ENCODE data around the gene OR3A2. TPM values are rescaled to one million over a fixed set of nuclear protein-coding genes. Genes with fewer than 3 reads are reported as not detected.

The OR3A2 gene
- total and polyA plus RNA-seq, 10 of the 15 experiments (the other 5 are each of a cell fraction or from before 2014, with no cell fraction given): not detected

- H3K9me3 ChIP-seq (replicated peaks; ENCODE audit: control insufficient read depth, insufficient read depth, low read length): no peaks in the 10 kb centered on the region
- RAD21 ChIA-PET (ENCODE audit: unreplicated experiment): no interaction called here
- H3K36me3 ChIP-seq (ENCODE audit: control insufficient read depth in 2 of 2, insufficient read depth in 2 of 2, low read length in 1 of 2): no peaks in the 10 kb centered on the region
- H3K4me1 ChIP-seq (ENCODE audit: control insufficient read depth, insufficient read depth, low read length): no peaks in the 10 kb centered on the region
- H3K27me3 ChIP-seq (replicated peaks in 1 of 2; ENCODE audit: control insufficient read depth in 2 of 2, insufficient read depth in 2 of 2, low read length in 1 of 2): no peaks in the 10 kb centered on the region
- no peak overlapping the region for H3K4me2 ChIP-seq (ENCODE audit: control insufficient read depth, insufficient read depth)
- in situ Hi-C loops (cut with MboI) (no loop called here), intact Hi-C loops (cut with micrococcal nuclease; ENCODE audit: unreplicated experiment) (no loop called here)
- no peak overlapping the region for H3K9ac ChIP-seq (ENCODE audit: control insufficient read depth, insufficient read depth, low read length)
- DNase-seq (ENCODE audit: low read depth, low spot score): no peak
- no peak for ATAC-seq
- H3K27ac ChIP-seq (ENCODE audit: control insufficient read depth, insufficient read depth): no peak overlapping the region
- SMC1A ChIA-PET (ENCODE audit: uncharacterized antibody, unreplicated experiment): no interaction called here
- WGBS (ENCODE audit: insufficient coverage, insufficient replicate concordance, low lambda C conversion rate, missing lambda C conversion rate): 38% methylated on average over 2 of the region's 2 CpGs
- H4K20me1 ChIP-seq (ENCODE audit: control insufficient read depth, insufficient read depth): no peaks in the 10 kb centered on the region
- no peak for TF ChIP-seq TARDBP (IDR thresholded peaks at IDR 0.05; ENCODE audit: borderline replicate concordance)
- no peak for TF ChIP-seq ATF7 (IDR thresholded peaks at IDR 0.05; ENCODE audit: low read depth)
- TF ChIP-seq, protein P1, sequence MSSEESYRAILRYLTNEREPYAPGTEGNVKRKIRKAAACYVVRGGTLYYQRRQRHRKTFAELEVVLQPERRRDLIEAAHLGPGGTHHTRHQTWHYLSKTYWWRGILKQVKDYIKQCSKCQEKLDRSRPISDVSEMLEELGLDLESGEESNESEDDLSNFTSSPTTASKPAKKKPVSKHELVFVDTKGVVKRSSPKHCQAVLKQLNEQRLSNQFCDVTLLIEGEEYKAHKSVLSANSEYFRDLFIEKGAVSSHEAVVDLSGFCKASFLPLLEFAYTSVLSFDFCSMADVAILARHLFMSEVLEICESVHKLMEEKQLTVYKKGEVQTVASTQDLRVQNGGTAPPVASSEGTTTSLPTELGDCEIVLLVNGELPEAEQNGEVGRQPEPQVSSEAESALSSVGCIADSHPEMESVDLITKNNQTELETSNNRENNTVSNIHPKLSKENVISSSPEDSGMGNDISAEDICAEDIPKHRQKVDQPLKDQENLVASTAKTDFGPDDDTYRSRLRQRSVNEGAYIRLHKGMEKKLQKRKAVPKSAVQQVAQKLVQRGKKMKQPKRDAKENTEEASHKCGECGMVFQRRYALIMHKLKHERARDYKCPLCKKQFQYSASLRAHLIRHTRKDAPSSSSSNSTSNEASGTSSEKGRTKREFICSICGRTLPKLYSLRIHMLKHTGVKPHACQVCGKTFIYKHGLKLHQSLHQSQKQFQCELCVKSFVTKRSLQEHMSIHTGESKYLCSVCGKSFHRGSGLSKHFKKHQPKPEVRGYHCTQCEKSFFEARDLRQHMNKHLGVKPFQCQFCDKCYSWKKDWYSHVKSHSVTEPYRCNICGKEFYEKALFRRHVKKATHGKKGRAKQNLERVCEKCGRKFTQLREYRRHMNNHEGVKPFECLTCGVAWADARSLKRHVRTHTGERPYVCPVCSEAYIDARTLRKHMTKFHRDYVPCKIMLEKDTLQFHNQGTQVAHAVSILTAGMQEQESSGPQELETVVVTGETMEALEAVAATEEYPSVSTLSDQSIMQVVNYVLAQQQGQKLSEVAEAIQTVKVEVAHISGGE (CRISPR knock-in tag; IDR thresholded peaks at IDR 0.05): no peak
- TF ChIP-seq MTA2 (IDR thresholded peaks at IDR 0.05; ENCODE audit: low read depth): no peak
- TF ChIP-seq ZBED1 (IDR thresholded peaks at IDR 0.05; ENCODE audit: borderline replicate concordance): no peak
- no peak for TF ChIP-seq ZNF687 (IDR thresholded peaks at IDR 0.05)
- TF ChIP-seq, protein P2, sequence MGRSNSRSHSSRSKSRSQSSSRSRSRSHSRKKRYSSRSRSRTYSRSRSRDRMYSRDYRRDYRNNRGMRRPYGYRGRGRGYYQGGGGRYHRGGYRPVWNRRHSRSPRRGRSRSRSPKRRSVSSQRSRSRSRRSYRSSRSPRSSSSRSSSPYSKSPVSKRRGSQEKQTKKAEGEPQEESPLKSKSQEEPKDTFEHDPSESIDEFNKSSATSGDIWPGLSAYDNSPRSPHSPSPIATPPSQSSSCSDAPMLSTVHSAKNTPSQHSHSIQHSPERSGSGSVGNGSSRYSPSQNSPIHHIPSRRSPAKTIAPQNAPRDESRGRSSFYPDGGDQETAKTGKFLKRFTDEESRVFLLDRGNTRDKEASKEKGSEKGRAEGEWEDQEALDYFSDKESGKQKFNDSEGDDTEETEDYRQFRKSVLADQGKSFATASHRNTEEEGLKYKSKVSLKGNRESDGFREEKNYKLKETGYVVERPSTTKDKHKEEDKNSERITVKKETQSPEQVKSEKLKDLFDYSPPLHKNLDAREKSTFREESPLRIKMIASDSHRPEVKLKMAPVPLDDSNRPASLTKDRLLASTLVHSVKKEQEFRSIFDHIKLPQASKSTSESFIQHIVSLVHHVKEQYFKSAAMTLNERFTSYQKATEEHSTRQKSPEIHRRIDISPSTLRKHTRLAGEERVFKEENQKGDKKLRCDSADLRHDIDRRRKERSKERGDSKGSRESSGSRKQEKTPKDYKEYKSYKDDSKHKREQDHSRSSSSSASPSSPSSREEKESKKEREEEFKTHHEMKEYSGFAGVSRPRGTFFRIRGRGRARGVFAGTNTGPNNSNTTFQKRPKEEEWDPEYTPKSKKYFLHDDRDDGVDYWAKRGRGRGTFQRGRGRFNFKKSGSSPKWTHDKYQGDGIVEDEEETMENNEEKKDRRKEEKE (IDR thresholded peaks at IDR 0.05): no peak
- TF ChIP-seq CBX5 (IDR thresholded peaks at IDR 0.05; ENCODE audit: low read depth): no peak
- BruUV-seq (replicated peaks): no TSS peak
- no peak for FAIRE-seq
- POLR2A ChIA-PET: no interaction called here
- CTCF ChIA-PET: no interaction called here
- H3K79me2 ChIP-seq (ENCODE audit: control insufficient read depth, insufficient read depth, low read length): no peaks in the 10 kb centered on the region
- no peak overlapping the region for H3K4me3 ChIP-seq
- no peak overlapping the region for H2AFZ ChIP-seq (ENCODE audit: control insufficient read depth, low read depth, low read length)
These were observed 15.7 kb upstream of the OR3A2 start for GRCh38 chr17:3401786-3402185.
